GM12801 (cell line): ENCODE data around the gene IL24.

Source experiments
- CTCF ChIP-seq: IDR thresholded peaks from one replicate; pipeline ENCODE4 v1.5.1; 2011; ENCODE audit warnings: control low read depth; ENCODE audit not compliant: insufficient read length; ENCODE audit errors: extremely low read depth

IL24 gene

GRCh38 chr1:206893380-206893779, 3.9 kb upstream of the IL24 start:
- TF ChIP-seq CTCF = no peak

- no peak for TF ChIP-seq CTCF
Measured at GRCh38 chr1:206895325-206895724, 1.9 kb upstream of the IL24 start.

- TF ChIP-seq CTCF = no peak
Measured at GRCh38 chr1:206895837-206896242, 1.4 kb upstream of the IL24 start.

- no peak for TF ChIP-seq CTCF
Measured at GRCh38 chr1:206896261-206896660, 982 bp upstream of the IL24 start.

- no peak for TF ChIP-seq CTCF
Measured at GRCh38 chr1:206898089-206898914, 1.1 kb downstream of the IL24 start.

- TF ChIP-seq CTCF = no peak
Measured at GRCh38 chr1:206898915-206899431, 1.7 kb downstream of the IL24 start.

- no peak for TF ChIP-seq CTCF
Measured at GRCh38 chr1:206899717-206900116, 2.5 kb downstream of the IL24 start.
